T47D (cell line): Measurements from ENCODE around the gene CMTM7.

Experiments used
- DNase-seq, 2 experiments: peaks; one replicate each; pipeline versions ENCODE4 v3.0.0 to v3.0.0-alpha.2; 2011 to 2012; ENCODE audit warnings: low read depth in 1 of 2, low spot score in 1 of 2
- JUND ChIP-seq: IDR thresholded peaks from 2 replicates; pipeline ENCODE4 v1.6.1; 2012; ENCODE audit warnings: low read depth
- in situ Hi-C: cut with HindIII; loops from 2 replicates; pipeline ENCODE4 v1.10.0; 2016; ENCODE audit warnings: low sequenced_read_pairs, low pct_unique_long_range_greater_than_20kb

Gene CMTM7

GRCh38 chr3:32391643-32392535 is at the start of gene CMTM7:
CMTM7 (plus strand) TSS chr3:32391853; CDS start chr3:32391907, 54 bp downstream.
- no peak for TF ChIP-seq JUND
- peak in 1 of 2 experiments; percentile 76 for DNase-seq

GRCh38 chr3:32347343-32348125 is 44.1 kb upstream of the CMTM7 start:
- TF ChIP-seq JUND: no peak
- in situ Hi-C loops: no loop called here
- DNase-seq: no peak

More at GRCh38 chr3:32391643-32392535, at the start of gene CMTM7:
- in situ Hi-C loops: no loop called here

- no peak for TF ChIP-seq JUND
- in situ Hi-C loops: no loop called here
Measured at GRCh38 chr3:32349184-32349583, 42.5 kb upstream of the CMTM7 start.

GRCh38 chr3:32352563-32352962 is 39.1 kb upstream of the CMTM7 start:
- DNase-seq: peak in 1 of 2 experiments; percentile 62
- no peak for TF ChIP-seq JUND
- in situ Hi-C loops: no loop called here

More at GRCh38 chr3:32349184-32349583, 42.5 kb upstream of the CMTM7 start:
- no peak for DNase-seq

- TF ChIP-seq JUND: no peak
- in situ Hi-C loops: no loop called here
- no peak for DNase-seq
Measured at GRCh38 chr3:32353351-32353750, 38.3 kb upstream of the CMTM7 start.

GRCh38 chr3:32354362-32354778 is 37.3 kb upstream of the CMTM7 start:
- TF ChIP-seq JUND: no peak
- in situ Hi-C loops: no loop called here
- DNase-seq: no peak

GRCh38 chr3:32355751-32356291 is 35.8 kb upstream of the CMTM7 start:
- no peak for TF ChIP-seq JUND
- DNase-seq: no peak
- in situ Hi-C loops: no loop called here

GRCh38 chr3:32359766-32360492 is 31.7 kb upstream of the CMTM7 start:
- peak in 1 of 2 experiments; percentile 44 for DNase-seq
- TF ChIP-seq JUND: no peak
- in situ Hi-C loops: no loop called here

GRCh38 chr3:32360493-32360827 is 31.2 kb upstream of the CMTM7 start:
- no peak for TF ChIP-seq JUND
- in situ Hi-C loops: no loop called here
- DNase-seq: no peak

GRCh38 chr3:32366638-32367397 is 24.8 kb upstream of the CMTM7 start:
- in situ Hi-C loops: no loop called here
- DNase-seq: no peak
- no peak for TF ChIP-seq JUND

GRCh38 chr3:32367442-32367841 is 24.2 kb upstream of the CMTM7 start:
- no peak for DNase-seq
- in situ Hi-C loops: no loop called here
- no peak for TF ChIP-seq JUND
